Liver (tissue), 9 donors: ENCODE data around the gene OLFM4. TPM values are rescaled to one million over a fixed set of nuclear protein-coding genes. Genes with fewer than 3 reads are reported as not detected.

Experiments
- DNase-seq: peaks from one replicate; pipeline ENCODE4 v3.0.0-alpha.2; 2017; ENCODE audit warnings: low spot score
- H3K27ac ChIP-seq, 2 donors: one replicate each; pipeline ENCODE4 v1.7.0; 2013; ENCODE audit warnings: inconsistent platforms in 2 of 2, low read length in 2 of 2, control low read depth in 1 of 2, low read depth in 1 of 2, mild to moderate bottlenecking in 1 of 2
- H3K27me3 ChIP-seq, 4 donors: one replicate each; pipeline versions ENCODE4 v1.6.1 to v1.7.0; 2013; ENCODE audit warnings: low read length in 3 of 4, inconsistent platforms in 1 of 4, mild to moderate bottlenecking in 1 of 4, moderate library complexity in 1 of 4; ENCODE audit not compliant: control insufficient read depth in 4 of 4, insufficient read depth in 4 of 4
- H3K36me3 ChIP-seq, 4 donors: one replicate each; pipeline versions ENCODE4 v1.6.1 to v1.7.0; 2013; ENCODE audit warnings: low read length in 3 of 4, mild to moderate bottlenecking in 3 of 4, low read depth in 1 of 4, moderate library complexity in 1 of 4; ENCODE audit not compliant: control insufficient read depth in 4 of 4, insufficient read depth in 3 of 4
- H3K4me1 ChIP-seq, 4 donors: one replicate each; pipeline versions ENCODE4 v1.6.1 to v1.7.0; 2013; ENCODE audit warnings: low read length in 3 of 4, mild to moderate bottlenecking in 3 of 4, moderate library complexity in 1 of 4; ENCODE audit not compliant: control insufficient read depth in 4 of 4, insufficient read depth in 4 of 4
- H3K4me3 ChIP-seq, 3 donors: one replicate each; pipeline versions ENCODE4 v1.6.1 to v1.7.0; 2013; ENCODE audit warnings: low read length in 3 of 3, control low read depth in 1 of 3, low read depth in 1 of 3, mild to moderate bottlenecking in 1 of 3
- H3K9ac ChIP-seq, 2 donors: one replicate each; pipeline ENCODE4 v1.7.0; 2013; ENCODE audit warnings: low read length in 2 of 2, mild to moderate bottlenecking in 2 of 2, moderate library complexity in 2 of 2, control low read depth in 1 of 2, low read depth in 1 of 2
- H3K9me3 ChIP-seq, 4 donors: one replicate each; pipeline versions ENCODE4 v1.6.1 to v1.7.0; 2013; ENCODE audit warnings: low read length in 3 of 4; ENCODE audit not compliant: control insufficient read depth in 4 of 4
- EGR1 ChIP-seq, 2 donors: IDR thresholded peaks; 2 replicates each; pipeline ENCODE4 v1.6.1; 2016 to 2018; ENCODE audit warnings: antibody characterized with exemption in 2 of 2, low read depth in 2 of 2
- FOXA1 ChIP-seq: IDR thresholded peaks from 2 replicates; pipeline ENCODE4 v1.6.1; 2016; ENCODE audit warnings: antibody characterized with exemption
- FOXA2 ChIP-seq: IDR thresholded peaks from 2 replicates; pipeline ENCODE4 v1.6.1; 2016; ENCODE audit warnings: antibody characterized with exemption
- GABPA ChIP-seq, 2 donors: IDR thresholded peaks in 1 of 2; conservative IDR thresholded peaks in 1 of 2; 2 replicates each; pipeline ENCODE4 v1.6.1; 2016; ENCODE audit warnings: antibody characterized with exemption in 2 of 2, mild to moderate bottlenecking in 1 of 2, moderate library complexity in 1 of 2
- HNF4A ChIP-seq, 2 donors: conservative IDR thresholded peaks; 2 replicates each; pipeline ENCODE4 v1.6.1; 2016; ENCODE audit warnings: antibody characterized with exemption in 2 of 2, mild to moderate bottlenecking in 2 of 2
- HNF4G ChIP-seq: IDR thresholded peaks from 2 replicates; pipeline ENCODE4 v1.6.1; 2016; ENCODE audit warnings: antibody characterized with exemption
- JUND ChIP-seq, 2 donors: IDR thresholded peaks; 2 replicates each; pipeline ENCODE4 v1.6.1; 2016; ENCODE audit warnings: antibody characterized with exemption in 2 of 2
- MAX ChIP-seq: IDR thresholded peaks from 2 replicates; pipeline ENCODE4 v1.6.1; 2016; ENCODE audit warnings: antibody characterized with exemption
- NR2F2 ChIP-seq: IDR thresholded peaks from 2 replicates; pipeline ENCODE4 v1.6.1; 2016; ENCODE audit warnings: antibody characterized with exemption
- RAD21 ChIP-seq, 2 donors: IDR thresholded peaks; 2 replicates each; pipeline ENCODE4 v1.6.1; 2016; ENCODE audit warnings: antibody characterized with exemption in 2 of 2, mild to moderate bottlenecking in 2 of 2
- REST ChIP-seq: IDR thresholded peaks from 2 replicates; pipeline ENCODE4 v1.6.1; 2016; ENCODE audit warnings: antibody characterized with exemption, mild to moderate bottlenecking
- RXRA ChIP-seq, 2 donors: IDR thresholded peaks; 2 replicates each; pipeline ENCODE4 v1.6.1; 2017 to 2018; ENCODE audit warnings: antibody characterized with exemption in 2 of 2, mild to moderate bottlenecking in 1 of 2
- SP1 ChIP-seq: IDR thresholded peaks from 2 replicates; pipeline ENCODE4 v1.6.1; 2018; ENCODE audit warnings: antibody characterized with exemption, mild to moderate bottlenecking
- TAF1 ChIP-seq: conservative IDR thresholded peaks from 2 replicates; pipeline ENCODE4 v1.6.1; 2016; ENCODE audit warnings: antibody characterized with exemption, mild to moderate bottlenecking
- YY1 ChIP-seq: IDR thresholded peaks from 2 replicates; pipeline ENCODE4 v1.6.1; 2016; ENCODE audit warnings: antibody characterized with exemption, mild to moderate bottlenecking
- ZBTB33 ChIP-seq: IDR thresholded peaks from 2 replicates; pipeline ENCODE4 v1.6.1; 2016; ENCODE audit warnings: antibody characterized with exemption
- WGBS: extraction: QIAGEN DNeasy Blood & Tissue Kit; methylation state at CpG from one replicate; pipeline ENCODE4 v1.1.7; 2013; 5-methylcytosine and 5-hydroxymethylcytosine counted together
- polyA plus RNA-seq, 2 donors: library from polyadenylated mRNA; stranded (reverse) in 1 of 2; unstranded in 1 of 2; fragments of 200-250 nt in 1 of 2; fragments of >200 nt in 1 of 2; fragmentation: Nextera tagmentation in 1 of 2; extraction: Ambion mirVana in 1 of 2; gene quantifications; one replicate each; pipeline versions ENCODE4 v1.2.1 to v1.2.3, GENCODE V29; 2013 to 2015
- total RNA-seq, 2 donors: library from RNA; depleted of rRNA; stranded (reverse); fragments of >200 nt; gene quantifications; one replicate each; pipeline ENCODE4 v1.2.3, GENCODE V29; 2014
- TF ChIP-seq, protein P1 (sequence below): fragments of 150-350 bp; IDR thresholded peaks from 2 replicates; pipeline ENCODE4 v1.5.1; 2017; ENCODE audit warnings: improper control_type of control experiment, low read depth, low read length; ENCODE audit not compliant: missing input control
- donor health status: healthy.
- donor health status: healthy.
- donor health status: healthy.
- donor health status: healthy.
- donor health status: healthy.

Gene OLFM4
- total and polyA plus RNA-seq, 4 donors, result under 0.01 to 8.0 (median 0.66) TPM; not detected in 1

- no peak overlapping the region for H3K9ac ChIP-seq
- H3K36me3 ChIP-seq, result no peaks in the 10 kb centered on the region
- H3K27me3 ChIP-seq, result peaks cover 0 to 3% (median 0%) of the 10 kb centered on the region in 4 donors
- H3K9me3 ChIP-seq, result peaks cover 0 to 1% (median 0%) of the 10 kb centered on the region in 4 donors
- H3K27ac ChIP-seq, result no peak overlapping the region
- no peak for DNase-seq
- no peaks in the 10 kb centered on the region for H3K4me1 ChIP-seq
- TF ChIP-seq RAD21 (IDR thresholded peaks at IDR 0.05) (no peak), HNF4A (conservative IDR thresholded peaks at IDR 0.05) (no peak), MAX (no peak)
- no peak overlapping the region for H3K4me3 ChIP-seq
- 75% methylated on average over 13 of the region's 13 CpGs for WGBS
Measured at GRCh38 chr13:52991344-52992020, 37.1 kb upstream of the OLFM4 start.

DNA sequence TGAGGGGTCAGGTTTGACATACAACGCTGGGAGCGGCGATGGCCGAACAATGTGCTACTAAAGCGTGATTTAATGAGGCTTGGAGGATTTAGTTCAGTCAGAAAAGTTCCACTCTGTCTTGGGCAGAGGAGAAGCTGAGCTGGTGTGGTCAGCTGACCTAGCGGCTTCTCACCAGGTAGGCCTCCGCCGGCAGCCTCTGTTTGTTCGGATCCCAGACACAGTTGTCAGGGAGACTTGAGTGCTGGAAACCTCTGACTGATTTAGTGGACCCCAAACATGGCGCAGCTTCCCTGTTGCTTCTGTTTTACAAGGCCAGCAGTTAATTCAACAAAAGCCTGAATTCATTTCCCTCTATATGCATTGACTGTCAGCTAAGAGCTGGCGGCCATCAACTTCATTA is 36.5 kb upstream of the OLFM4 start:
- TF ChIP-seq HNF4A (conservative IDR thresholded peaks at IDR 0.05) (no peak), FOXA1 (no peak), JUND (IDR thresholded peaks at IDR 0.05) (no peak), RAD21 (IDR thresholded peaks at IDR 0.05) (no peak), REST (no peak), TAF1 (no peak), ZBTB33 (no peak), FOXA2 (no peak), NR2F2 (no peak), RXRA (IDR thresholded peaks at IDR 0.05) (no peak), SP1 (no peak), GABPA (IDR thresholded peaks at IDR 0.05 in 1 of 2, conservative IDR thresholded peaks at IDR 0.05 in 1 of 2) (no peak), MAX (no peak), HNF4G (no peak), EGR1 (IDR thresholded peaks at IDR 0.05; ENCODE audit: low read depth in 2 of 2) (no peak), YY1 (no peak)
- TF ChIP-seq, protein P1, sequence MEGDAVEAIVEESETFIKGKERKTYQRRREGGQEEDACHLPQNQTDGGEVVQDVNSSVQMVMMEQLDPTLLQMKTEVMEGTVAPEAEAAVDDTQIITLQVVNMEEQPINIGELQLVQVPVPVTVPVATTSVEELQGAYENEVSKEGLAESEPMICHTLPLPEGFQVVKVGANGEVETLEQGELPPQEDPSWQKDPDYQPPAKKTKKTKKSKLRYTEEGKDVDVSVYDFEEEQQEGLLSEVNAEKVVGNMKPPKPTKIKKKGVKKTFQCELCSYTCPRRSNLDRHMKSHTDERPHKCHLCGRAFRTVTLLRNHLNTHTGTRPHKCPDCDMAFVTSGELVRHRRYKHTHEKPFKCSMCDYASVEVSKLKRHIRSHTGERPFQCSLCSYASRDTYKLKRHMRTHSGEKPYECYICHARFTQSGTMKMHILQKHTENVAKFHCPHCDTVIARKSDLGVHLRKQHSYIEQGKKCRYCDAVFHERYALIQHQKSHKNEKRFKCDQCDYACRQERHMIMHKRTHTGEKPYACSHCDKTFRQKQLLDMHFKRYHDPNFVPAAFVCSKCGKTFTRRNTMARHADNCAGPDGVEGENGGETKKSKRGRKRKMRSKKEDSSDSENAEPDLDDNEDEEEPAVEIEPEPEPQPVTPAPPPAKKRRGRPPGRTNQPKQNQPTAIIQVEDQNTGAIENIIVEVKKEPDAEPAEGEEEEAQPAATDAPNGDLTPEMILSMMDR, result no peak
- 91% methylated on average over 11 of the region's 11 CpGs for WGBS
- peaks cover 0 to 1% (median 0%) of the 10 kb centered on the region in 4 donors for H3K9me3 ChIP-seq
- H3K27ac ChIP-seq, result no peak overlapping the region
- no peaks in the 10 kb centered on the region for H3K36me3 ChIP-seq
- DNase-seq, result no peak
- H3K9ac ChIP-seq, result no peak overlapping the region
- no peak overlapping the region for H3K4me3 ChIP-seq
- H3K27me3 ChIP-seq, result peaks cover 0 to 3% (median 0%) of the 10 kb centered on the region in 4 donors
- H3K4me1 ChIP-seq, result no peaks in the 10 kb centered on the region
